BJ (cell line): ENCODE measurements around the gene MMP23B. TPM values are rescaled to one million over a fixed set of nuclear protein-coding genes. Genes with fewer than 3 reads are reported as not detected.
A peak's percentile ranks its signal among the peaks of the same experiment; 100 is the strongest.

Experiments
- CTCF ChIA-PET: fragments of 350-600 bp; formaldehyde crosslinking; extraction: SDS; loops from one replicate; lab custom pipeline; 2021; ENCODE audit warnings: antibody characterized with exemption, inconsistent platforms; lab: Yijun Ruan, JAX
- POLR2A ChIA-PET: fragments of 300-600 bp; sonication (Branson Sonifier 250); formaldehyde crosslinking; extraction: SDS; loops from one replicate; lab custom pipeline; 2021; ENCODE audit warnings: antibody characterized with exemption; lab: Charles Lee
- DNase-seq: peaks from one replicate; pipeline ENCODE4 v3.0.0-alpha.2; 2011; ENCODE audit warnings: low read depth
- H3K27me3 ChIP-seq: 2 replicates; pipeline ENCODE4 v1.6.0; 2011; ENCODE audit warnings: low read length; ENCODE audit not compliant: control insufficient read depth, insufficient read depth
- H3K36me3 ChIP-seq: 2 replicates; pipeline ENCODE4 v1.5.1; 2011; ENCODE audit warnings: low read length; ENCODE audit not compliant: control insufficient read depth, insufficient read depth
- H3K4me3 ChIP-seq: 2 replicates; pipeline ENCODE4 v1.5.1; 2011; ENCODE audit warnings: low read depth, mild to moderate bottlenecking, control low read depth, low read length
- CTCF ChIP-seq: IDR thresholded peaks from 2 replicates; pipeline ENCODE4 v1.5.1; 2011; ENCODE audit warnings: low read depth, mild to moderate bottlenecking, control low read depth, inconsistent platforms, low read length, moderate library complexity; ENCODE audit not compliant: insufficient read depth
- polyA plus RNA-seq: library from polyadenylated mRNA; depleted of rRNA; stranded (reverse); fragments of >200 nt; gene quantifications from 2 replicates; pipeline ENCODE4 v1.2.3, GENCODE V29; 2011

The MMP23B gene
- polyA plus RNA-seq, 1 experiment: 5.7 TPM

DNA sequence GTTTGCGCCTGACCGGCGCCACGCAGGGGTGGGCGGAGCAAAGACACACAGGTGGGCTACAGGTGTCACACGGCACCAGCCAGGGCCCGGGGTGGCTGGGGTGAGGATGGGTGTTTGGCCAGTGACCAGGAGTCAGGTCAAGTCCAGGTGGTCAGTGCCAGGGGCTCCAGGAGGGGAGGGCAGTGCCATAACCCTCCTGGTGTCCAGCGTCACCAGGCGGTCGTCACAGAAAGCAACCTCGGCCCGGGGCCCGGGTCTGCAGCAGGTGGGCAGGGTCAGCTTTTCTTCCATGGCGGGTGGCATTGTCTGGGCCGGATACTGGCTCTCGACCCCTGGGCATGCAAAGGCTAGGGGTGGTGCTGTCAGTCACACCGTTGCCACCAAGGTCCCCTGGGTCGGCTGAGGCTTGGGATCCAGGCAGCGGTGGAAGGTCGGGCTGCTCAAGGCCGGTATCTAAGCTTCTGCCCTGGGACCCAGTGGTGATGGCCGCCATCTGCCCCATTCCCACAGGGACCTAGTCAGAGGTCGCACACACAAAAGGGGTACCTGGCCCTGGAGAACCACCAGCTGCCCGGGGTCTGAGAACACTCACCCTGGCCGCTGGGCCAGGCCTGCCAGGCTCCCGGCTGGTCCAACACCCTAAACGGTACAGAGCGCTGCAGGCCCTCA lies 33.8 kb upstream of the MMP23B start:
- no peak overlapping the region for H3K4me3 ChIP-seq
- CTCF ChIA-PET: no interaction called here
- TF ChIP-seq CTCF: no peak
- POLR2A ChIA-PET: no interaction called here
- H3K27me3 ChIP-seq: peaks cover 9% of the 10 kb centered on the region
- no peaks in the 10 kb centered on the region for H3K36me3 ChIP-seq
- DNase-seq: no peak

GRCh38 chr1:1598720-1599029 lies 33.3 kb upstream of the MMP23B start:
- POLR2A ChIA-PET: no interaction called here

GRCh38 chr1:1599030-1599934 lies 32.7 kb upstream of the MMP23B start:
- no peak for DNase-seq
- no peaks in the 10 kb centered on the region for H3K36me3 ChIP-seq
- H3K4me3 ChIP-seq: peak overlapping the region; percentile 47
- H3K27me3 ChIP-seq: peaks cover 9% of the 10 kb centered on the region
- ChIA-PET POLR2A (no interaction called here), CTCF (no interaction called here)
- no peak for TF ChIP-seq CTCF

More at GRCh38 chr1:1598720-1599029, 33.3 kb upstream of the MMP23B start:
- TF ChIP-seq CTCF: no peak
- Histone ChIP-seq H3K4me3 (no peak overlapping the region), H3K27me3 (peaks cover 9% of the 10 kb centered on the region), H3K36me3 (no peaks in the 10 kb centered on the region)
- no peak for DNase-seq
- CTCF ChIA-PET: no interaction called here

GRCh38 chr1:1599935-1600860 lies 31.8 kb upstream of the MMP23B start, which contains the start of gene FNDC10:
TSS of gene FNDC10 (minus strand) at chr1:1600135. CDS start at chr1:1600015, 120 bp downstream.
- Histone ChIP-seq H3K27me3 (peaks cover 9% of the 10 kb centered on the region), H3K36me3 (no peaks in the 10 kb centered on the region), H3K4me3 (peak within 1 kb of the TSS; percentile 47)
- DNase-seq: no peak
- TF ChIP-seq CTCF: no peak
- ChIA-PET POLR2A (no interaction called here), CTCF (no interaction called here)
